ENCODE results near the gene NETO1.

NETO1 gene

DNA sequence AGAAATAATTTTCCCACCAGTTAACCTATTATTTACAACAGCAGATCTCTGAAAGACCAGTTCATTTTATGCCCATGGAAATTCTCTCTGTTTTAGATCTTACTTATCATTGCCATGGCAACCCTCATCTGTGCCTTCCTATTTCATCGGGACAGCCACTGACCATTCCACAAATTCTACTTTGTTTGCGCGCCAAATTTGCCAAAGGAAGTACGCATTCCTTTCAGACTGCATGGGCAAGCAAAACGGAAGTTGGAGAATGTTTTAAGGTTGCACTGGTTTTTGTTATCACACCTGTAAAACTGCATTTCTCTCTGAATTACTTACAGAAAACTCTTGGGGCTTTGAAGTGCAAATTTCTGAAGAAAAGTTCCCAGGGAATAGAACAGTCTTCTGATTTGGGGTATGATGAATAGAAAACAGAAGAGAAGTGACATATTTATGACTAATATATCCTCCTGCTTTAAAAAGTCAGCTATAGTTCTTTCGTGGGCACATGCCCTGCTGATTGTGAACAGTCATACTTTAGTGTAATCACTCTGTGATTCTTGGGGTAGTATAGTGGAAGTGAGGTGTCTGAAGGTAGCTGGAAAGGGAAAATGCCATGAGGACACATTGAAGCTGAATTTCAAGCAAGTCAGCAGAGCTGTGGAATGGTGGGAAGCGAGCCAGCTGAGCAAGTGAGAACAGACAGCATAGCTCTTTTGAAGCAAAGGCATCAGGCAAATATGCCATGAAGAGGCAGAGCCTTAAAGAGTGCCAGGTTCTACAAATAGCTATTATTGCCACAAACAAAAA, 20.9 kb downstream of the NETO1 start:
- no peak for DNase-seq (ENCODE audit: low read depth in 2 of 2, low spot score in 1 of 2)

DNA sequence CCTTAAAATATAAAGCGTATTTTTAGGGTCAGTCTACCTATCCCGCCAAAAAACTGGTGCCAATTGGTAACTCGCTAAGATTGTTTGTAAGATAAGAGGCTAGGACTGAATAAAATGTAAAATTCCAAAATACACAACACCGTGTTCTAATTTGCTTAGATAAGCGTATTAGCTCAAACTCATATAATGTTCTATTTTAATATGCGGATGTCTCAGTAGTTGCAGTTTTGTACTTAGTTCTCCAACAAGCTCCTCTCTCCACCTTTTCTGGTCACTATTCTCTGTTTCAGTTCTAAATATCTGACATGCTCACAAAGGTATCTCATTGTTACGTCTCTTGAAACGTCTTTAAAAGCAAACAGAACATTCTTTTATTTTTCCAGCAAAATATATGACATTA, 24.0 kb downstream of the NETO1 start:
- DNase-seq (ENCODE audit: low read depth in 2 of 2, low spot score in 1 of 2): no peak

DNA sequence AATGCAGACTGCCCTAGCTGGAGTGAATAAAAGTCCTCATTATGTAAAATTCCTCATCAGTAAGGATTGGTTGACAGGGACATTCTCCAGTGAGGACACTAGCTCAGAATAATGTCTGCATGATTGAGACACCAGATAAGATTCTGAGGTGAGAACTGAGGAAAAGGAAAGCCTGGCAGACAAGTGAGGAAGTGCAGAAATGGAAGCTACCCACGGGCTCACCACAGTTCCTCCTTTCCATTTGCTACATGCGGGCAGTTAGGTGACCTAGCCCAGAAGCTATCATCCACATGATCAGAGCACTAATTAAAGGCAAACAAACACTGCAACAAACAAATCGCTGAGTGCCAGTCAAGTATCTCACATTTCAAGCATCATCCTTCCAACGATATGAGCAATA, 27.7 kb downstream of the NETO1 start:
- no peak for DNase-seq (ENCODE audit: low read depth in 2 of 2, low spot score in 1 of 2)

DNA sequence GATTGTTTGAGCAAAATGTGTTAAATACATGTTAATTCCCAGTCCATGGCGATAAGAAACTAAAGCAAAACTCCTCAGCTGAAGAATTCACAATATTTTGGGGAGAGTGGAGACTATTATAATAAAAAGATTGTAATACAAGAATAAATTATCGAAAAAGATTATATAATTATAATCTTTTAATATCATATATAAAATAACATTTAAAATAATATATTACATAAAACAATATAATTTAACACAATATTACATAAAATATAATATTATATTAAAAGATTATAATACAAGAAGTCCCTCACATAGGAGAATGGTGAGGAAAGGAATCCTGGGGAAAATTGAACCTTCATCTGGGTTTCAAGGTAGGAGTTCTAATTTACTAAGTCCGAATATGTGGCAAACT, 33.1 kb downstream of the NETO1 start:
- no peak for DNase-seq (ENCODE audit: low read depth in 2 of 2, low spot score in 1 of 2)

DNA sequence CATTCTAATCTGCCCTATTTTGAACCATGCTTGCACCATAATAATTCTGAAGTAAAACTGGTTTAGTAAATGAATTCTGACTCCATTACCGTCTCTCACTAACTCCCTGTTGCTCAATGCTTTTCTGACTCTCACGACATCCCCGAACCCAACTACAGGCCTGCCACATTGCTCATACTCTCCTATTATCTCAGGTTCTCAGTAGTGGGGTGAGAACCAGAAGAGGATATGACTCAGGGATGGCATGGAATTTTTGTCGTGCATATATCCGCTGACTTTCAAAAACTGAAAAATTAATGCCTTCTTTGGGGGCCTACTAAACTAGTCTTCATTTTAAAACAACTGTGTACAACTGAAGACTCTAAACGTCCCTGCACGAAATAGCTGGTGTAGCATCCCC, 34.3 kb downstream of the NETO1 start:
- no peak for DNase-seq (ENCODE audit: low read depth in 2 of 2, low spot score in 1 of 2)

DNA sequence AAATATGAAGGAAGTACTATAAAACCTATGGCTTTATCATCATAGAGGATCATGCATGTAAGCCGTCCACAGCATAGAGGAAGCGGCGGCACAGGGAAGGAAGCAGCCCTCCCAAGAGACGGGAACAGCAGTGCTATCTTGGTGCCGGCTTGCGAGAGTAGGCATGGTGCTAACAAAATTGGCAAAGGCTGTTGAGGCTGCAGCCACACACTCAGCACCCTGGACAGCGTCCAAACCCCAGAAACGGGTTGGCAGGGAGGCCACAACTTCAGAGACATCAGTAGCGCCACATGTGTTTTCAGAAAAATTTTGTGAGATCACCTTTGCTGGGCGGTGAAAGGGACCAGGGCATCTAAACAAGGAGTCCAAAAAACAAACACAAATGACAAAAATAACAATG, 37.7 kb downstream of the NETO1 start:
- DNase-seq (ENCODE audit: low read depth in 2 of 2, low spot score in 1 of 2): no peak

DNA sequence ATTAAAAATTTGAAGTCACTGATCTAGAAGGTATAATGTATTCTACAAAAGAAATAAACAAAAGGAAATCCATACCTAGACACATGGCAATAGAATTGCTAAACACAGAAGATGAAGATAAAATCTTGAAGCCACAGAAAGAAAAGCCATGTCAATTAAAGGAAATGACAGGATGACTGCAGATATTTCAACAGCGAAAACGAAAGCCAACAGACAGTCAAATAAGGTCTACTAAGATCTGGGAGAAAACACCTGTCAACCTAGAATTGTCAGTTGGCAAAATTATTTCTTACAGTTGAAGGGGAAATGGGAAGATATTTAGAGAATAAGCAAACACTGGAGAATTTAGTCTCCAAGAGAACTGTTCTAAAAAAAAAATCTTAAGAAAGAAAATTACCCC, 39.2 kb downstream of the NETO1 start:
- DNase-seq (ENCODE audit: low read depth in 2 of 2, low spot score in 1 of 2): no peak

DNA sequence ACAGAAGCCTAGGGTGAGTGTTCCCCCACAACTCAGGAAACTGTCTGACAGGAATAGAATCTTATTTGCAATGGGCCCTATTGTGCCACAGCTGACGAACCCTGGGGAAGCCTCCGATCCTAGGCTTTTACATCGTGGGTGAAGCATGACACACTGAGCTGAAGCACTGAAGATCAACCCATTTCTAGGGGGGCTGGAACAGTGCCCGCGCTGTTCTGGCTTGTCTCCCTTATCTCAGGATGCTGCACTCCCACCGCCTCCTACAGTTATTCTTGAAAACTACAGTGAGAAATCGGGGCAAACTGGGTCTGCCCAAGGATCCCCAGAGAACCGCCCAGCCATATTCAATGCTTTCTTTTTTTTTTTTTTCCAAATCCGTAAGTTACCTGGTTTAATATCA, 41.1 kb downstream of the NETO1 start:
- no peak for DNase-seq (ENCODE audit: low read depth in 2 of 2, low spot score in 1 of 2)

DNA sequence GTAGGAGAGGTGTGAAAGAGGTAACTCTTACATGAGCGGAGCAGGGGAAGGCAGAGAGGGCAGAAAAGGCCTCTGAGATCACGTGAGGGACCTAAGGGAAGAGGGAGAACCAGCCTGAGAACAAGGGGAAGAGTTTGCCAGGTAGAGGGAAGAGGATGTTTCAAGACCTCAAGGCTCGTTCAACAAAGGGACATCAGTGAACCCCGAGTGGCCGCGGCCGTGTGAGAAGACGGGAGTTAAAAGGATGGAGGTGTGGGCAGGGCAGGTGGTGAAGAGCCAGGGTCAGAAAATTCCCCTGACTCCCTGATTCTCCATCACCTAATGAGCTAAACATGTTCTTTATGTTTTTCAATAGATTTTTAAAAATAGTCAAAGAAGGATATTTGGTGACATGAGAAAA, 44.4 kb downstream of the NETO1 start:
- no peak for DNase-seq (ENCODE audit: low read depth in 2 of 2, low spot score in 1 of 2)

DNA sequence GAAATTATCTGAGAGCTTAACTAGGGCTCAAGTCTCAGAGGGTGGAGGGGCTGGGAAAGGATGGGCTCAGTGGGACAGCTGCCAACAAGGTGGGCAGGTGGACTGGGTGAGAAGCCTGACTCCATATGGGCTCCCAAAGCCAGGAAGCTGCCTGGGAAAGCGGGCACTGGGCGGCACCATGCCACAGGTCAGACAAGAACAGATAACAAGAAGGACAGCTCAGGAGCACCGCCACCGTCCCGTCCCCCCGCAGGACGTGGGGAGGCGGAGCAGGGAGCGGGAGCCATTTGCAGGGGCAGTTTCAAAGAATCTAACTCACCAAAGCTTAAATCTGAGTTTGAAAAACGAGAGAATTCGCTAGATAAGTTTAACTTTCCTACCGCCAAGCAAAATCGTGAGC, 45.6 kb downstream of the NETO1 start:
- no peak for DNase-seq (ENCODE audit: low read depth in 2 of 2, low spot score in 1 of 2)

DNA sequence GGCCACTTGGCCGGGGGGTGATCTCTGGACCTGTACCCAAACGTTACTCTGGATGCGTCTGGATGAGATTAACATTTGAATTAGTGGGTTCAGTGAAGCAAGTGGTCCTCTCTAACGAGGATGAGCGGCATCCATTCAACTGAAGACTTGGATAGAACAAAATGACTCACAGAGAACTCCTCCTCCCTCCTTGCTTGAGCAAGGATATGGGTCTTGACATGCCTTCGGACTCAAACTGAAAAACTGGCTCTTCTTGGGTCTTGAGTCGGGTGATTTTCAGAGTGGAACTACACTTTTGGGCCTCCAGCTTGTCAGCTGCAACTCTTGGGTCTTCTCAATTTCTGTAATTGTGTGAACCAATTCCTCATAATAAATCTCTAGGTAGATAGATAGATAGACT, 47.2 kb downstream of the NETO1 start:
- no peak for DNase-seq (ENCODE audit: low read depth in 2 of 2, low spot score in 1 of 2)

DNA sequence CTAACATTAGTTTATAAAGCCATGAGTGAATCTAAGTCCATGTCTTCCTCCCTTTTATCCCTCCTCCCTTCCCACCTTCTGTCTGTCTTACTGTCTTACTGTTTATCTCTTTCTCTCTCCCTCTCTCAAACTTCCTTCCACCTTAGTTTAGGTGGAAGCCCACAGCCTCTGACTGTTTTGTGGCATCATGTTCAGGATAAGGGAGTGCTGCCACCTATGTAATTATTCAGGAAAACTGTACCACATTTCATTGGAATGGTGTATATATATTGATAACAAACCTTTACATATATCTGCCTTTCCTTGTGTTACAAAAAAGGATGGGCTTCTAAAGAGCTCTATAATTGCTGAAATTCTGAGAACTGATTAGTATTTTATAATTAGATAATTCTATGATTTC, 48.7 kb downstream of the NETO1 start:
- no peak for DNase-seq (ENCODE audit: low read depth in 2 of 2, low spot score in 1 of 2)

DNA sequence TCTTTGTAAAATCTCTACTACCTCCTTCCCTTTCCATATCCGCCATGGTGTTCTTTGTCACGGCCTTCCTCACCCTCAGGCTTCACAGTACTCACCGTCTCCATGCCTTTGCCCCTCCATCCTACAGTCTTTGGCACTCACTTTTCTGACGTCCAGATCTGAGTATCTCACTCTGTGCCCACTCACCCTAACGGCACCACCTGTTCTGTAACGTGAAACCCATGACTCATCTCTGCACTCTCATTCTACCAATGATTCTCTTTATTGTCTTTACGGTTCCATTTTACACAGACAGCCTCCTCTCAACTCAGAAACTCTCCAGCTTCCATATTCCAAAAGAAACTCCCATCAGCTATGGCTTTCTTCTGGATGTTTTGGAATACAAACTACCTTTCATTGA, 56.7 kb downstream of the NETO1 start:
- DNase-seq (ENCODE audit: low read depth in 2 of 2, low spot score in 1 of 2): no peak

DNA sequence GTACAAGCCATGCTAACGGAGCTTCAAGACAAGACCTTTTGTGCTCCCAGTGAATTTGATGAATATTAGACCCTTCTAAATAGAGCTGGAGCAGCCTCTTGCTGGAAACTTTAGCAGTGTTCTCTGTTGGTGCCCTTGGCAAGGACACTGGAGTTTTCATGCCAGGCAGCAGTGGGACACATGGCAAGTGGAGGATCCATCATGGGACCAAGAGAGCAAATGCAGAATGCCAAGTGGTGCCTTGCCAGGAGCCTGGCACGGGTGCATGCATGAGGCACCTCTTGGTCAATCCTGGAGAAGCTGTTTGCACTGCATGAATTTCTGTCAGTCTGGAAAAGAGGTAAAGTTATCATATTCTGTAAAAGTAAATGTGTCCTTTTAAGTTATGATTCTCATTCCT, 59.1 kb downstream of the NETO1 start:
- DNase-seq (ENCODE audit: low read depth in 2 of 2, low spot score in 1 of 2): no peak

DNA sequence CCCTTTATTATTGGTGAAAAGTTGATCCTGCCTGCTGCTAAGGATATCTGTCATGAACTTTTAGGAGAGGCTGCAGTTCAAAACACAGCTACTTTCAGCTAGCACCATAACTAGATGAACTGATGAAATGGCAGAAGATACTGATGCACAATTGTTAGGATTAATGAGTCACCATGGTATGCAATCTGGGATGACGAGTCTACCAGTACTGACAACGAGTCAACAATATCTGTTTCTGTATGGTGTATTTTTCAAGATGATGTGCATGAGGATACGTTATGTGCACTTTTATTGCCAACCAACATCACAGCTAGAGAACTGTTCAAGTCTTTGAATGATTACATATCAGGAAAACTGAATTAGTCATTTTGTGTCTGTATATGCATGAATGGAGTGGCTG, 68.7 kb downstream of the NETO1 start:
- no peak for DNase-seq (ENCODE audit: low read depth in 2 of 2, low spot score in 1 of 2)

DNA sequence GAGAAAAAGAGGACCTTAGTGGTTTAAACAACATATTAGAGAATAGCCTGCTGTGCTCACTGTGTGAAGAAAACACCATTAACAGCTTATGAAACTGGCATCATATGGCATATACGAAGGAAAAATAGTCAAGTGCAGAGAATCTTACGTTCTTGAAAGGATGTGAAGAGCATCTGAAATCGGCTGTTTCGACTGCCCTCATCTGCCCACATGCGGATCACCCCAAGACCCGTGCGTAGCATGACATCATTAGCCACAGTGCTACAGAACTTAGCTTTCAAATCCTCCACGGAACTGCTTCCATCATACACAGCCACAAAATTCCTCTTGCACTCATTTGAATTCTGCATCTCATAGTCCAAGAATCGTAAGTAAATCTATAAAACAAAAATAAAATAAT, 84.3 kb downstream of the NETO1 start:
- DNase-seq (ENCODE audit: low read depth in 2 of 2, low spot score in 1 of 2): no peak

DNA sequence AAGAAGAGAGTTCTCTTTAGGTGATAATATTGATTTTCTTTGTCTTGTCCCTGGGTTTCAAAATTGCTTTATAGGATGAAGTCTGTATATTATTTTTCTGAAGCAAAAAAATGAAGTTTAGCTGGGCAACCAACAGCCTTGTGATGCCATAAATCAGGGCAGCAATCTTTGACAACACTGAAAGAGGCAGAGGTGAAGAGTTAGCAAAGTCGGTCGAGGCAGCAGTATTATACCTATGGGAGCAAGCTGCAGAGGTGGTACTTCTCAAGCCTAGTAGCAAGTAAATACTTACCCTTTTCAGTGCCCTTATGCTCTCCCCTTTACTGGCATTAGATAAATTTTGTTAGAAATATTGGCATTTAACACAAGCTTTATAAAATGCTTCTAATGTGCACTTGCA, 92.9 kb downstream of the NETO1 start:
- no peak for DNase-seq (ENCODE audit: low read depth in 2 of 2, low spot score in 1 of 2)

DNA sequence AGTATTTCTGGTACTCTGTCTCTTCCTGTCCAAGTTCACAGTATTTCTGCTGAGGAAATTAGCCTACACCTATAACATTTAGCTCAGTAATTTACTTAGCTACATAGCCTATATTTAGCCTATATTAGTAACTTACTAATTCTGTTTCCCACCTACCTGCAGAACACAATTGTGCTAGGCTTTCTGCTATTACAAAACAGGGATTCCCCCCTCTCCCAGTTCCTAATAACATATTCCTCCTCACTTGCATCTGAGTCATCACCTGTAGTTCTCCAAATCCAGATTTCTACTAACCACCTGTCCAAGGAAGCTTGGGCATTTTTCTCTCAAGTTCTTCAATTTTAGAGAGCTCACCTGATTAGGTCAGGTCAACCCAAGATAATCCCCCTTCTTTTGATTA, 94.9 kb downstream of the NETO1 start:
- no peak for DNase-seq (ENCODE audit: low read depth in 2 of 2, low spot score in 1 of 2)

DNA sequence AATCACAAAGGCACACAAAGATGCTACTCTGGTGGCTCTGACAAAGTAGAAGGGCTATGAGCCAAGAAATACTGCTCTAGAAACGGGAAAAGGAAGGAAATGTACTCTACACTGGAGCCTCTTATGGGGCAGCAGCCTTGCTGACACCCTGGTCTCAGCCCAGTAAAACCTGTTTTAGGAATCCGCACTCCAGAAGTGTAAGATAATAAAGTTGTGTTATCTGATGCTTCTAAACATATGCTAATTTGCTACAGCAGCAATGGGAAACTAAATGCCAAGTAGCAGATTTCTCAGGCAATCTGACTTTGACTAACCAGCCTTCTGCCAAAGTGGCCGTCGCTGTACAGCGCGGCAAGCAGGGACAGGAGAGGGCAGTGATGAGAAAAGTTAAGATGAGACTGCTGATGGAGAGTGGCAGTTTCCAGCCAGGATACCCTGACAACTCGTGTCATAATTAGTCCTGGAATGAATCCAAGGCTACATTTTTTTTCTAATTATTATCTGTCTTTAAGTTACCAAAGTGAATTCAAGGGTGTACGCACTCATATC, 99.0 kb downstream of the NETO1 start:
- DNase-seq (ENCODE audit: low read depth in 2 of 2, low spot score in 1 of 2): no peak

DNA sequence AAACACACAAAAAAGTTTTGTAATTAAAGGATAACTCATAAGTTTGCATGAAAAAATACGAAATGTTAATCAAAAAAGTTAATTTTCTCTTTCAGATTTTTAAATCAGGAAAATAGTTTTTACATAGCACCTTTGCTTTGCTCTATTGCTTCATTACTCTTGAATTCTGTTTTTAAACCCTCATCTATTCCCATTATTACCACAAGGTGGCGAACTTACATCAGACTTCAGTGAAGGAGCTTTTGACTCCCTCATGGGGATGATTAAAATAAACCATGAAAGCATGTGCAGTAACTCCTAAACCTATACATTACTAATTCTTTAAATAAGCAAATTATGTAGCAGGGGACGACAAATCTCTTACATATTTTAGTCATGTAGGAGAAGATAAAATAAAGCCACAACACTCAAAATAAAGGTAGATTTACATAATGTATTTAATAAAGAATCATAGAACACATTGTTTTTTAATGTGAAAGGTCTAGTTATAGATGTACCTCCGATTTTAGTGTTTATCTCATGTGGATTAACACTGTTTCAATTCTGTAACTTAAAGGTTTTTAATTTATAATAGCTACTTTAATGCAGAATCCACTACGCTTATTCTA, 105.2 kb downstream of the NETO1 start:
- no peak for DNase-seq (ENCODE audit: low read depth in 2 of 2, low spot score in 1 of 2)

DNA sequence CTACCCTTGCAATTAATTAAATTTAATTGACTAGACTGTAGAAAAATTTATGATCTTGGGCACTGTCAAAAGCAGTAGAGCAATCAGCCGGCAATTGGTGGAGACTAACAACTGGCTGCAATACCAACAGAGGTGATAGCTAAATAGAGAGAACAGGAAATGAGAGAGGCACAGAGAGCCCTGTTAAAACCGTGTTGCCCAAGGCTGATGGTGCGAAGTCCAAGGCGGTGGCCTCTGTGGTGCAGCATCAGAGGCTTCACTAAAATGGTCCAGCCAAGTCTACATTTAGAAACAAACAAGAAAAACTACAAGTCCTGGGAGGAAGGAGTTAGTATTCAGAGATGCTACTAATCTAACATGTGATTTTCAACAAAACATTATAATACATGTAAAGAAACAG, 115.6 kb downstream of the NETO1 start:
- no peak for DNase-seq (ENCODE audit: low read depth in 2 of 2, low spot score in 1 of 2)

DNA sequence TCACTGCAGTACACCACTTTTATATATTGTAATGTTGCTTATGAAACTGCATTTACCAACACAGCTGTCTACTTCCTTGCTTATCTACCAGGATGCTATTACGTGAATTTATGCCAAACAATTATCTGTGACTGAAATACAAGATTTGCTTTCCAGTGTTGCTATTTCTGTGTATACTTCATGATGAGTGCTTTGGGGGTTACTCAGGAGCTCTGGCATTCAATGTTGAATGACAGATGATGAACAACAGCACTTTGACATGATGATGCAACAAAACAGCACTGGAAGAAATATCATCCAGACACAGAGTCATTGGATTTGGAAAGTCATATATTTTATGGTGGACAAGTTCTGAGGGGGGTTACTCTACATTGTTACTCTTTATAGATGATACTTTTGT, 125.8 kb downstream of the NETO1 start:
- DNase-seq (ENCODE audit: low read depth in 2 of 2, low spot score in 1 of 2): no peak

DNA sequence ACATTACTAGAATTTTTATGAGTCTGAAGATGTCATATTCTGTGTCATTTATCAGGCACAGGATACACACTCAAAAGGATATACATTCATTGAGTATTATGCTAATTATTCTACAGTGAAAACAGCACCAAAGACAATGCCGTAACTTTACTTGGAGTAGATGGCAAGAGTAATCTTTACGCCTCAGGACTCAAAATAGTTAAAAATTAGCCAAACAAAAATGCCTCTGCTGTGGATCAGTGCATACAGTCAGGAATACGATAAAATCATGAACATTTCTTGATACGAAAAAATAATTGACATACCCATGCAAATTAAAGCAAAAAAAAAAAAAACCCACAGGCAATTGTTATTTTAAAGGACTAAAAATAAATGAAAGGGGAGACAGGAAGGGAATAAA, 129.7 kb downstream of the NETO1 start:
- DNase-seq (ENCODE audit: low read depth in 2 of 2, low spot score in 1 of 2): no peak
